ENCODE results near the gene LRG1.
A peak's percentile ranks its signal among the peaks of the same experiment; 100 is the strongest.
"Not testable (repeated sequence)": the region's sequence is repeated elsewhere in the genome, so short reads cannot be mapped to it uniquely, and the experiment has no call there.

LRG1 gene

GRCh38 chr19:4575267-4576015 is 35.6 kb upstream of the LRG1 start:
- DNase-seq, result peak; percentile 75

- DNase-seq, result no peak
Observed at GRCh38 chr19:4573682-4574081, 33.8 kb upstream of the LRG1 start.

GRCh38 chr19:4571305-4571917 is 31.6 kb upstream of the LRG1 start:
- peak; percentile 46 for DNase-seq

- no peak for DNase-seq
Observed at GRCh38 chr19:4570916-4571304, 31.1 kb upstream of the LRG1 start.

GRCh38 chr19:4570402-4570801 is 30.6 kb upstream of the LRG1 start:
- DNase-seq, result no peak

- DNase-seq, result no peak
Observed at GRCh38 chr19:4568886-4569285, 29.1 kb upstream of the LRG1 start.

GRCh38 chr19:4567584-4568071 is 27.8 kb upstream of the LRG1 start:
- peak; percentile 76 for DNase-seq

- no peak for DNase-seq
Observed at GRCh38 chr19:4566402-4567051, 26.7 kb upstream of the LRG1 start.

GRCh38 chr19:4563562-4563961 is 23.7 kb upstream of the LRG1 start:
- not testable (repeated sequence) for DNase-seq

GRCh38 chr19:4562085-4562484 is 22.2 kb upstream of the LRG1 start:
- not testable (repeated sequence) for DNase-seq

- DNase-seq, result no peak
Observed at GRCh38 chr19:4559569-4559968, 19.7 kb upstream of the LRG1 start, which contains the start of gene SEMA6B. Gene SEMA6B (minus strand): TSS chr19:4559684. CDS start chr19:4558457, 1,227 bp downstream.

GRCh38 chr19:4557971-4558941 is 18.4 kb upstream of the LRG1 start:
- peak; percentile 67 for DNase-seq

- DNase-seq, result no peak
Observed at GRCh38 chr19:4557144-4557970, 17.5 kb upstream of the LRG1 start.

- no peak for DNase-seq
Observed at GRCh38 chr19:4556597-4557127, 16.8 kb upstream of the LRG1 start.

GRCh38 chr19:4555657-4556561 is 16.1 kb upstream of the LRG1 start:
- no peak for DNase-seq

- DNase-seq, result no peak
Observed at GRCh38 chr19:4554717-4555116, 14.9 kb upstream of the LRG1 start.

GRCh38 chr19:4553775-4554174 is 13.9 kb upstream of the LRG1 start:
- DNase-seq, result no peak

GRCh38 chr19:4553092-4553695 is 13.4 kb upstream of the LRG1 start:
- no peak for DNase-seq

GRCh38 chr19:4552525-4552819 is 12.6 kb upstream of the LRG1 start:
- no peak for DNase-seq

GRCh38 chr19:4550479-4551050 is 10.7 kb upstream of the LRG1 start:
- no peak for DNase-seq
